K562 (cell line): ENCODE results near the gene ZBP1. TPM values are rescaled to one million over a fixed set of nuclear protein-coding genes. Genes with fewer than 3 reads are reported as not detected.

Source experiments
- ATAC-seq: fragments of 200-7000 bp; cut with Tn5 transposase; 3 replicates; pipeline ENCODE4 v1.9.1; 2020; ENCODE audit warnings: moderate library complexity
- BruUV-seq: library from RNA; stranded (reverse); fragments of 400-500 nt; replicated peaks from 2 replicates; lab custom pipeline; 2021; lab: Mats Ljungman, UMichigan
- CTCF ChIA-PET: fragments of 300-600 bp; formaldehyde crosslinking; extraction: SDS; loops from one replicate; lab custom pipeline; 2021; ENCODE audit warnings: low intra/inter-chr PET ratio; lab: Yijun Ruan, JAX
- POLR2A ChIA-PET: fragments of 300-600, 350-650 bp; sonication (Branson Sonifier 250); formaldehyde crosslinking; extraction: SDS; loops from one replicate; lab custom pipeline; 2021; ENCODE audit warnings: antibody characterized with exemption, inconsistent platforms; lab: Yijun Ruan, JAX
- DNase-seq, 4 experiments: peaks; one replicate each; pipeline versions ENCODE4 v3.0.0 to v3.0.0-alpha.2; 2011 to 2018; ENCODE audit warnings: low spot score in 3 of 4, mixed read lengths in 3 of 4; ENCODE audit errors: extremely low read depth in 1 of 4
- FAIRE-seq: peaks from 2 replicates; lab custom pipeline; 2011; peaks lifted over from hg19 to GRCh38; lab: Jason Lieb, UNC
- H2AFZ ChIP-seq: 2 replicates; pipeline ENCODE4 v1.6.0; 2011; ENCODE audit warnings: low read depth, low read length, control low read depth, inconsistent platforms
- H3K27ac ChIP-seq: fragments of 200-600 bp; 3 replicates; pipeline ENCODE4 v1.8.0; 2011; ENCODE audit warnings: low read depth, mild to moderate bottlenecking, control low read depth, inconsistent platforms, low read length, moderate library complexity, mixed read lengths; ENCODE audit errors: extremely low read depth
- H3K27me3 ChIP-seq, 2 experiments: fragments of 300-600 bp in 1 of 2; 2 replicates in 1 of 2; 3 replicates in 1 of 2; pipeline versions ENCODE4 v1.6.0 to v1.8.0; 2011; ENCODE audit warnings: inconsistent platforms in 2 of 2, low read length in 2 of 2, mild to moderate bottlenecking in 1 of 2, mixed read lengths in 1 of 2, moderate library complexity in 1 of 2; ENCODE audit not compliant: control insufficient read depth in 2 of 2, insufficient read depth in 2 of 2
- H3K36me3 ChIP-seq: fragments of 300-600 bp; 3 replicates; pipeline ENCODE4 v1.8.0; 2011; ENCODE audit warnings: mild to moderate bottlenecking, low read length, inconsistent platforms; ENCODE audit not compliant: control insufficient read depth, insufficient read depth
- H3K4me1 ChIP-seq, 2 experiments: fragments of 200-600 bp in 1 of 2; replicated peaks in 1 of 2; 2 replicates in 1 of 2; 3 replicates in 1 of 2; pipeline versions ENCODE4 v1.5.1 to v1.8.0; 2011; ENCODE audit warnings: inconsistent platforms in 2 of 2, low read length in 2 of 2, mild to moderate bottlenecking in 1 of 2, mixed read lengths in 1 of 2, moderate library complexity in 1 of 2; ENCODE audit not compliant: control insufficient read depth in 2 of 2, insufficient read depth in 2 of 2
- H3K4me2 ChIP-seq: 2 replicates; pipeline ENCODE4 v1.6.1; 2011; ENCODE audit warnings: low read length, control low read depth, inconsistent platforms, mixed read lengths; ENCODE audit not compliant: insufficient read depth
- H3K4me3 ChIP-seq: fragments of 200-600 bp; sonication (generic), shearing (Covaris generic); 2 replicates; pipeline ENCODE4 v1.5.1; 2016; ENCODE audit warnings: control low read depth, inconsistent platforms
- H3K79me2 ChIP-seq: fragments of 200-600 bp; 3 replicates; pipeline ENCODE4 v1.8.0; 2011; ENCODE audit warnings: low read length, inconsistent platforms; ENCODE audit not compliant: control insufficient read depth, insufficient read depth
- H3K9ac ChIP-seq, 2 experiments: 2 replicates each; pipeline versions ENCODE4 v1.6.0 to v1.6.1; 2011; ENCODE audit warnings: low read depth in 2 of 2, low read length in 2 of 2, control low read depth in 1 of 2, inconsistent platforms in 1 of 2, mild to moderate bottlenecking in 1 of 2, mixed read lengths in 1 of 2; ENCODE audit not compliant: insufficient read depth in 1 of 2
- H3K9me1 ChIP-seq: one replicate; pipeline ENCODE4 v1.6.0; 2011; ENCODE audit warnings: inconsistent platforms, mild to moderate bottlenecking, low read length, moderate library complexity; ENCODE audit not compliant: control insufficient read depth, insufficient read depth
- H3K9me3 ChIP-seq: replicated peaks from 2 replicates; pipeline ENCODE4 v1.5.1; 2011; ENCODE audit warnings: low read depth, low read length, inconsistent platforms; ENCODE audit not compliant: control insufficient read depth, insufficient read depth
- H4K20me1 ChIP-seq: replicated peaks from 2 replicates; pipeline ENCODE4 v1.6.1; 2011; ENCODE audit warnings: low read length, inconsistent platforms, mixed read lengths; ENCODE audit not compliant: control insufficient read depth, insufficient read depth
- CBX1 ChIP-seq: sonication (generic); IDR thresholded peaks from 2 replicates; pipeline ENCODE4 v1.6.1; 2016; ENCODE audit warnings: antibody characterized with exemption, low read depth, mild to moderate bottlenecking
- CCAR2 ChIP-seq: fragments of 200-400 bp; formaldehyde crosslinking; IDR thresholded peaks from 2 replicates; pipeline ENCODE4 v1.6.1; 2017; ENCODE audit warnings: mild to moderate bottlenecking, low read depth, low read length
- CHCHD3 ChIP-seq: fragments of 250-450 bp; sonication (Bioruptor Pico); IDR thresholded peaks from 2 replicates; pipeline ENCODE4 v2.1.2; 2022; ENCODE audit warnings: mild to moderate bottlenecking
- HDAC1 ChIP-seq, 2 experiments: fragments of 450-650 bp; IDR thresholded peaks; 2 replicates each; pipeline ENCODE4 v1.6.1; 2016 to 2017; ENCODE audit warnings: inconsistent platforms in 1 of 2, mild to moderate bottlenecking in 1 of 2, moderate library complexity in 1 of 2
- KDM4B ChIP-seq, 2 experiments: fragments of 450-650 bp in 1 of 2; sonication (generic) in 1 of 2; IDR thresholded peaks; 2 replicates each; pipeline ENCODE4 v1.6.1; 2016 to 2017; ENCODE audit warnings: borderline replicate concordance in 2 of 2, antibody characterized with exemption in 1 of 2, low read depth in 1 of 2, mild to moderate bottlenecking in 1 of 2
- L3MBTL2 ChIP-seq: fragments of 450-650 bp; IDR thresholded peaks from 2 replicates; pipeline ENCODE4 v1.6.1; 2016; ENCODE audit warnings: mild to moderate bottlenecking, moderate library complexity
- POLR2G ChIP-seq: fragments of 200-400 bp; formaldehyde crosslinking; IDR thresholded peaks from 2 replicates; pipeline ENCODE4 v1.6.1; 2017; ENCODE audit warnings: low read depth, mild to moderate bottlenecking, antibody characterized with exemption, low read length, moderate library complexity
- RHOXF2B ChIP-seq: fragments of 250-450 bp; sonication (Bioruptor Pico); conservative IDR thresholded peaks from 2 replicates; pipeline ENCODE4 v1.5.1; 2021
- SLC30A9 ChIP-seq: fragments of 250-450 bp; sonication (Bioruptor Pico); IDR thresholded peaks from 2 replicates; pipeline ENCODE4 v1.8.0; 2022; ENCODE audit warnings: mild to moderate bottlenecking, moderate library complexity
- SMARCA4 ChIP-seq: fragments of 450-650 bp; IDR thresholded peaks from 2 replicates; pipeline ENCODE4 v1.6.1; 2016
- TBP ChIP-seq: optimal IDR thresholded peaks from 2 replicates; pipeline ENCODE3; 2011; ENCODE audit warnings: low read depth, low read length, improper control_type of control experiment
- TCFL5 ChIP-seq: fragments of 250-450 bp; sonication (Bioruptor Pico); conservative IDR thresholded peaks from 2 replicates; pipeline ENCODE4 v1.6.1; 2021; ENCODE audit warnings: mild to moderate bottlenecking, moderate library complexity, matching md5 sums
- ZNF717 ChIP-seq: fragments of 250-450 bp; sonication (Bioruptor Pico); IDR thresholded peaks from 2 replicates; pipeline ENCODE4 v1.5.0; 2021
- WGBS: fragments of 100-300 bp; shearing (Covaris generic); methylation state at CpG from one replicate; pipeline ENCODE4 v1.1.6; 2016; ENCODE audit warnings: low coverage, mixed read lengths; ENCODE audit not compliant: insufficient coverage; ENCODE audit errors: missing lambda C conversion rate; 5-methylcytosine and 5-hydroxymethylcytosine counted together
- in situ Hi-C: fragments of 300-500 bp; cut with MboI; formaldehyde crosslinking; loops from 4 replicates; pipeline ENCODE4 v1.15.0; 2018; ENCODE audit warnings: inconsistent platforms, mixed read lengths
- intact Hi-C: fragments of 100-400 bp; cut with micrococcal nuclease; formaldehyde crosslinking; loops from 2 replicates; pipeline ENCODE4 v1.14.2; 2022
- polyA plus RNA-seq, 8 experiments: library from polyadenylated mRNA; depleted of rRNA in 4 of 8; stranded (reverse) in 5 of 8; unstranded in 3 of 8; fragments of >200 nt; fragmentation: Nextera tagmentation in 2 of 8; fragmentation: Illumina TruSeq in 1 of 8; extraction: Ambion mirVana in 2 of 8; extraction: Trizol in 1 of 8; gene quantifications; 2 replicates each; pipeline versions ENCODE4 v1.2.1 to v1.2.3, GENCODE V29; 2011 to 2014; ENCODE audit warnings: inconsistent platforms in 1 of 8, missing spikeins in 1 of 8
- total RNA-seq, 7 experiments: library from RNA; depleted of rRNA in 6 of 7; stranded (reverse); fragments of >200 nt in 6 of 7; fragmentation: Illumina TruSeq in 2 of 7; extraction: Trizol in 2 of 7; gene quantifications; 2 replicates each; pipeline versions ENCODE4 v1.2.1 to v1.2.3, GENCODE V29; 2011 to 2021; ENCODE audit warnings: low replicate concordance in 1 of 7
- TF ChIP-seq, protein P1 (sequence below): fragments of 450-650 bp; formaldehyde crosslinking; IDR thresholded peaks from 2 replicates; pipeline ENCODE4 v1.4.0; 2020; ENCODE audit warnings: mild to moderate bottlenecking, moderate library complexity
- TF ChIP-seq, protein P2 (sequence below): fragments of 250-450 bp; sonication (Bioruptor Pico); IDR thresholded peaks from 2 replicates; pipeline ENCODE4 v1.5.0; 2021
- TF ChIP-seq, protein P3 (sequence below): fragments of 450-650 bp; IDR thresholded peaks from 2 replicates; pipeline ENCODE4 v1.6.1; 2018; ENCODE audit not compliant: partially characterized antibody

ZBP1 gene
- total and polyA plus RNA-seq, 9 of the 15 experiments (the other 6 are each of a cell fraction or from before 2014, with no cell fraction given): not detected

DNA sequence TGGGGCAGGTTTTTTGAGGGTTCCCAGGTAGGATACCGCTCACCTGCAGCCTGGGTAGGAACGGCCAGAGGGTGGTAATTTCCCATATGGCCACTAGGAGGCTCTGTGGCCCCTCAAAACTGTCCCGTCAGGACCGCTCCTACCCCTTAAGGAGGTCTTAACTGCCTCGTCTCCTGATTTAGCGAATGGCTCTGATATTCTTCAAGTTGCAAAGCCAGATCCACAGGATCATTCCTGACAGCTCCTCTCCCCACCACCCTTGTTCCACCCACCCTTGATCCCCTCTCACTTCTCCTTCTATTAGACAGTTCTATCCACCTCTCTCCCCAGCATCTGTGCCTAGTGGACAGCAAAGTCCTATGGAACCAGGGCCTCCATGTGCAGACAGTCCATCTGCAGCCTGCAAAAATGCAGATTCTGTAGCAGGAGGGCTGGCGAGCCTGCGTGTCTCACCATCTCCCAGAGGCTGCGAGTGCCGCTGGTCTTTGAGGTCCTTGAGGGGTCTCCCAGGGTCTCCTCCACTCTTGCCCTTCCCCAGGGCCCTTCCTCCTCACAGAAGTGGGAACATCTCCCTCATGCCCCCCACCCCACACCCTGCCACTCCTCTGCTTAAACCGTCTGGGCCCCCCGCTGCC is 34.3 kb upstream of the ZBP1 start:
- Histone ChIP-seq H2AFZ (no peak overlapping the region), H3K9me3 (no peaks in the 10 kb centered on the region), H4K20me1 (0 out of 2 replicates have a peak, but pooled peaks cover 9% of the 10 kb centered on the region), H3K4me1 (peaks cover 0 to 18% of the 10 kb centered on the region in 2 experiments; a peak in 1 of 5 replicates), H3K27ac (no peak overlapping the region), H3K27me3 (peaks cover 35 to 82% of the 10 kb centered on the region in 2 experiments; a peak in 4 of 5 replicates), H3K79me2 (no peaks in the 10 kb centered on the region), H3K4me2 (no peak overlapping the region), H3K9me1 (no peaks in the 10 kb centered on the region), H3K9ac (no peak overlapping the region), H3K36me3 (no peaks in the 10 kb centered on the region), H3K4me3 (no peak overlapping the region)
- POLR2A ChIA-PET: interaction anchor here (0.7 kb wide), 2 partner anchors 56 to 547 kb away, joined by 3 read pairs; no protein-coding TSS in a partner anchor
- WGBS: 1% methylated on average over 12 of the region's 12 CpGs
- in situ Hi-C loops: no loop called here
- DNase-seq (peak; percentile 67 to 87 (median 86)), ATAC-seq (peak; percentile 91), FAIRE-seq (peak; percentile 89)
- CTCF ChIA-PET: interaction anchor here (1.1 to 3.1 kb wide), 5 partner anchors 57 to 556 kb away, joined by 3 to 32 read pairs (median 5); no protein-coding TSS in a partner anchor
- intact Hi-C loops: loop anchor here (1.0 to 10.0 kb wide), 5 partner anchors 58 to 524 kb away; no protein-coding TSS in a partner anchor
- no TSS peak for BruUV-seq
- TF ChIP-seq, protein P1, sequence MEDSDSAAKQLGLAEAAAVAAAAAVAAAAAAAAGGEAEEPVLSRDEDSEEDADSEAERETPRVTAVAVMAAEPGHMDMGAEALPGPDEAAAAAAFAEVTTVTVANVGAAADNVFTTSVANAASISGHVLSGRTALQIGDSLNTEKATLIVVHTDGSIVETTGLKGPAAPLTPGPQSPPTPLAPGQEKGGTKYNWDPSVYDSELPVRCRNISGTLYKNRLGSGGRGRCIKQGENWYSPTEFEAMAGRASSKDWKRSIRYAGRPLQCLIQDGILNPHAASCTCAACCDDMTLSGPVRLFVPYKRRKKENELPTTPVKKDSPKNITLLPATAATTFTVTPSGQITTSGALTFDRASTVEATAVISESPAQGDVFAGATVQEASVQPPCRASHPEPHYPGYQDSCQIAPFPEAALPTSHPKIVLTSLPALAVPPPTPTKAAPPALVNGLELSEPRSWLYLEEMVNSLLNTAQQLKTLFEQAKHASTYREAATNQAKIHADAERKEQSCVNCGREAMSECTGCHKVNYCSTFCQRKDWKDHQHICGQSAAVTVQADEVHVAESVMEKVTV (CRISPR knock-in tag): peak; percentile 36
- no peak for TF ChIP-seq L3MBTL2
- no peak for TF ChIP-seq KDM4B (IDR thresholded peaks at IDR 0.05; ENCODE audit: borderline replicate concordance in 2 of 2, low read depth in 1 of 2)
- TF ChIP-seq, protein P2, sequence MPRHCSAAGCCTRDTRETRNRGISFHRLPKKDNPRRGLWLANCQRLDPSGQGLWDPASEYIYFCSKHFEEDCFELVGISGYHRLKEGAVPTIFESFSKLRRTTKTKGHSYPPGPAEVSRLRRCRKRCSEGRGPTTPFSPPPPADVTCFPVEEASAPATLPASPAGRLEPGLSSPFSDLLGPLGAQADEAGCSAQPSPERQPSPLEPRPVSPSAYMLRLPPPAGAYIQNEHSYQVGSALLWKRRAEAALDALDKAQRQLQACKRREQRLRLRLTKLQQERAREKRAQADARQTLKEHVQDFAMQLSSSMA (CRISPR knock-in tag): 0 out of 2 replicates have a peak, but pooled peaks have one; percentile 36
- TF ChIP-seq RHOXF2B (CRISPR knock-in tag): no peak
- no peak for TF ChIP-seq SLC30A9 (CRISPR knock-in tag)
- TF ChIP-seq, protein P3, sequence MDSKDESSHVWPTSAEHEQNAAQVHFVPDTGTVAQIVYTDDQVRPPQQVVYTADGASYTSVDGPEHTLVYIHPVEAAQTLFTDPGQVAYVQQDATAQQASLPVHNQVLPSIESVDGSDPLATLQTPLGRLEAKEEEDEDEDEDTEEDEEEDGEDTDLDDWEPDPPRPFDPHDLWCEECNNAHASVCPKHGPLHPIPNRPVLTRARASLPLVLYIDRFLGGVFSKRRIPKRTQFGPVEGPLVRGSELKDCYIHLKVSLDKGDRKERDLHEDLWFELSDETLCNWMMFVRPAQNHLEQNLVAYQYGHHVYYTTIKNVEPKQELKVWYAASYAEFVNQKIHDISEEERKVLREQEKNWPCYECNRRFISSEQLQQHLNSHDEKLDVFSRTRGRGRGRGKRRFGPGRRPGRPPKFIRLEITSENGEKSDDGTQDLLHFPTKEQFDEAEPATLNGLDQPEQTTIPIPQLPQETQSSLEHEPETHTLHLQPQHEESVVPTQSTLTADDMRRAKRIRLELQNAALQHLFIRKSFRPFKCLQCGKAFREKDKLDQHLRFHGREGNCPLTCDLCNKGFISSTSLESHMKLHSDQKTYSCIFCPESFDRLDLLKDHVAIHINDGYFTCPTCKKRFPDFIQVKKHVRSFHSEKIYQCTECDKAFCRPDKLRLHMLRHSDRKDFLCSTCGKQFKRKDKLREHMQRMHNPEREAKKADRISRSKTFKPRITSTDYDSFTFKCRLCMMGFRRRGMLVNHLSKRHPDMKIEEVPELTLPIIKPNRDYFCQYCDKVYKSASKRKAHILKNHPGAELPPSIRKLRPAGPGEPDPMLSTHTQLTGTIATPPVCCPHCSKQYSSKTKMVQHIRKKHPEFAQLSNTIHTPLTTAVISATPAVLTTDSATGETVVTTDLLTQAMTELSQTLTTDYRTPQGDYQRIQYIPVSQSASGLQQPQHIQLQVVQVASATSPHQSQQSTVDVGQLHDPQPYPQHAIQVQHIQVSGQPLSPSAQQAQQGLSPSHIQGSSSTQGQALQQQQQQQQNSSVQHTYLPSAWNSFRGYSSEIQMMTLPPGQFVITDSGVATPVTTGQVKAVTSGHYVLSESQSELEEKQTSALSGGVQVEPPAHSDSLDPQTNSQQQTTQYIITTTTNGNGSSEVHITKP: no peak
- no peak for TF ChIP-seq POLR2G
- no peak for TF ChIP-seq HDAC1 (IDR thresholded peaks at IDR 0.05)
- TF ChIP-seq SMARCA4: no peak
- TF ChIP-seq ZNF717 (CRISPR knock-in tag): no peak
- TF ChIP-seq CHCHD3 (CRISPR knock-in tag): no peak
- TF ChIP-seq CBX1: no peak
- no peak for TF ChIP-seq TBP
- no peak for TF ChIP-seq TCFL5
- no peak for TF ChIP-seq CCAR2
